HG02610 (cell line): Measurements from ENCODE around the gene RHOB.
"Not testable (repeated sequence)": the region's sequence is repeated elsewhere in the genome, so short reads cannot be mapped to it uniquely, and the experiment has no call there.

Source experiments
- ATAC-seq: cut with Tn5 transposase; IDR thresholded peaks from one replicate; pipeline ENCODE4 v1.9.1; 2021; ENCODE audit warnings: mild to moderate bottlenecking, moderate library complexity; ENCODE audit not compliant: unreplicated experiment

Gene RHOB

GRCh38 chr2:20422402-20423271 is 24.2 kb upstream of the RHOB start:
- ATAC-seq: no peak

- no peak for ATAC-seq
These were observed 23.5 kb upstream of the RHOB start for GRCh38 chr2:20423359-20423758.

- no peak for ATAC-seq
These were observed 23.0 kb upstream of the RHOB start for GRCh38 chr2:20423847-20424246.

GRCh38 chr2:20424300-20425290 is 22.3 kb upstream of the RHOB start:
- ATAC-seq: peak; percentile 45

- ATAC-seq: peak; percentile 24
These were observed 21.4 kb upstream of the RHOB start for GRCh38 chr2:20425371-20425881.

GRCh38 chr2:20425884-20426283 is 21.0 kb upstream of the RHOB start:
- no peak for ATAC-seq

GRCh38 chr2:20427931-20428526 is 18.8 kb upstream of the RHOB start:
- no peak for ATAC-seq

GRCh38 chr2:20428717-20429490 is 18.0 kb upstream of the RHOB start:
- no peak for ATAC-seq

- peak; percentile 59 for ATAC-seq
These were observed 17.3 kb upstream of the RHOB start for GRCh38 chr2:20429528-20429927.

- ATAC-seq: no peak
These were observed 16.8 kb upstream of the RHOB start for GRCh38 chr2:20430035-20430434.

GRCh38 chr2:20430461-20431300 is 16.2 kb upstream of the RHOB start:
- ATAC-seq: peak; percentile 56

- ATAC-seq: no peak
These were observed 15.6 kb upstream of the RHOB start for GRCh38 chr2:20431301-20431698.

- ATAC-seq: no peak
These were observed 15.1 kb upstream of the RHOB start for GRCh38 chr2:20431772-20432171.

- ATAC-seq: no peak
These were observed 14.2 kb upstream of the RHOB start for GRCh38 chr2:20432714-20433113.

- no peak for ATAC-seq
These were observed 13.6 kb upstream of the RHOB start for GRCh38 chr2:20433249-20433648.

GRCh38 chr2:20433946-20434553 is 12.8 kb upstream of the RHOB start:
- no peak for ATAC-seq

GRCh38 chr2:20434588-20435294 is 12.1 kb upstream of the RHOB start:
- no peak for ATAC-seq

- ATAC-seq: not testable (repeated sequence)
These were observed 11.4 kb upstream of the RHOB start for GRCh38 chr2:20435456-20435855.
